GM12878 (cell line): ENCODE results near the gene HS3ST3A1. TPM values are rescaled to one million over a fixed set of nuclear protein-coding genes. Genes with fewer than 3 reads are reported as not detected.
A peak's percentile ranks its signal among the peaks of the same experiment; 100 is the strongest.

Source experiments
- ATAC-seq: fragments of 200-7000 bp; cut with Tn5 transposase; 3 replicates; pipeline ENCODE4 v1.9.1; 2020; ENCODE audit warnings: mild to moderate bottlenecking, moderate library complexity
- BruUV-seq: library from RNA; stranded (reverse); fragments of 400-500 nt; replicated peaks from 2 replicates; lab custom pipeline; 2021; lab: Mats Ljungman, UMichigan
- CTCF ChIA-PET: fragments of 300-600 bp; sonication (Branson Sonifier 250); formaldehyde crosslinking; extraction: SDS; loops from one replicate; lab custom pipeline; 2021; ENCODE audit warnings: inconsistent platforms; lab: Yijun Ruan, JAX
- POLR2A ChIA-PET: fragments of 350-600 bp; formaldehyde crosslinking; extraction: SDS; loops from one replicate; lab custom pipeline; 2021; ENCODE audit warnings: inconsistent platforms; lab: Charles Lee
- RAD21 ChIA-PET: fragments of 300-600 bp; sonication (Branson Sonifier 250); formaldehyde crosslinking; loops from one replicate; lab custom pipeline; 2023; ENCODE audit warnings: antibody characterized with exemption; ENCODE audit not compliant: unreplicated experiment; lab: Charles Lee
- SMC1A ChIA-PET: fragments of 300-600 bp; sonication (Branson Sonifier 250); formaldehyde crosslinking; loops from one replicate; lab custom pipeline; 2023; ENCODE audit not compliant: unreplicated experiment, uncharacterized antibody; lab: Charles Lee
- DNase-seq: peaks from one replicate; pipeline ENCODE4 v3.0.0-alpha.2; 2011; ENCODE audit warnings: low read depth, low spot score
- FAIRE-seq: peaks from 3 replicates; lab custom pipeline; 2011; peaks lifted over from hg19 to GRCh38; lab: Jason Lieb, UNC
- H2AFZ ChIP-seq: 2 replicates; pipeline ENCODE4 v1.6.0; 2011; ENCODE audit warnings: low read depth, low read length, control low read depth; ENCODE audit not compliant: control insufficient read depth
- H3K27ac ChIP-seq: 2 replicates; pipeline ENCODE4 v1.5.1; 2011; ENCODE audit warnings: control low read depth; ENCODE audit not compliant: control insufficient read depth, insufficient read depth
- H3K27me3 ChIP-seq, 2 experiments: replicated peaks in 1 of 2; 2 replicates each; pipeline versions ENCODE4 v1.6.0 to v1.6.1; 2011; ENCODE audit warnings: low read length in 1 of 2; ENCODE audit not compliant: control insufficient read depth in 2 of 2, insufficient read depth in 2 of 2
- H3K36me3 ChIP-seq, 2 experiments: 2 replicates each; pipeline ENCODE4 v1.5.1; 2011; ENCODE audit warnings: low read length in 1 of 2; ENCODE audit not compliant: control insufficient read depth in 2 of 2, insufficient read depth in 2 of 2
- H3K4me1 ChIP-seq: 2 replicates; pipeline ENCODE4 v1.6.1; 2011; ENCODE audit warnings: mild to moderate bottlenecking, low read length, moderate library complexity, mixed read lengths; ENCODE audit not compliant: control insufficient read depth, insufficient read depth
- H3K4me2 ChIP-seq: 2 replicates; pipeline ENCODE4 v1.6.0; 2011; ENCODE audit warnings: control low read depth; ENCODE audit not compliant: control insufficient read depth, insufficient read depth
- H3K4me3 ChIP-seq: fragments of 200-600 bp; sonication (generic); 2 replicates; pipeline ENCODE4 v1.5.1; 2016
- H3K79me2 ChIP-seq: 2 replicates; pipeline ENCODE4 v1.6.0; 2011; ENCODE audit warnings: low read length; ENCODE audit not compliant: control insufficient read depth, insufficient read depth
- H3K9ac ChIP-seq: 2 replicates; pipeline ENCODE4 v1.8.0; 2011; ENCODE audit warnings: low read length, control low read depth, mixed read lengths; ENCODE audit not compliant: control insufficient read depth, insufficient read depth
- H3K9me3 ChIP-seq: replicated peaks from 3 replicates; pipeline ENCODE4 v1.5.1; 2011; ENCODE audit warnings: mild to moderate bottlenecking, low read length; ENCODE audit not compliant: control insufficient read depth, insufficient read depth
- H4K20me1 ChIP-seq: 2 replicates; pipeline ENCODE4 v1.6.0; 2011; ENCODE audit not compliant: control insufficient read depth, insufficient read depth
- BHLHE40 ChIP-seq, 2 experiments: fragments of 450-650 bp in 1 of 2; IDR thresholded peaks; 2 replicates each; pipeline ENCODE4 v1.6.1; 2011 to 2017; ENCODE audit warnings: low read depth in 2 of 2, borderline replicate concordance in 1 of 2, improper control_type of control experiment in 1 of 2, low read length in 1 of 2, mild to moderate bottlenecking in 1 of 2
- CBFB ChIP-seq: IDR thresholded peaks from 2 replicates; pipeline ENCODE4 v1.6.1; 2016; ENCODE audit warnings: antibody characterized with exemption, low read depth
- FOXM1 ChIP-seq: IDR thresholded peaks from 2 replicates; pipeline ENCODE4 v1.6.1; 2012; ENCODE audit warnings: low read depth, mild to moderate bottlenecking, inconsistent platforms, low read length, moderate library complexity
- RAD51 ChIP-seq: fragments of 450-650 bp; IDR thresholded peaks from 2 replicates; pipeline ENCODE4 v1.6.1; 2016; ENCODE audit warnings: moderate library complexity, mild to moderate bottlenecking, inconsistent platforms
- WGBS: methylation state at CpG from one replicate; pipeline ENCODE4 v1.1.6; 2016; ENCODE audit warnings: low lambda C conversion rate; ENCODE audit not compliant: insufficient replicate concordance, insufficient coverage; ENCODE audit errors: missing lambda C conversion rate; 5-methylcytosine and 5-hydroxymethylcytosine counted together
- in situ Hi-C: fragments of 300-500 bp; cut with MboI; formaldehyde crosslinking; loops from 9 replicates; pipeline ENCODE4 v1.14.3; 2018; ENCODE audit warnings: mixed read lengths
- intact Hi-C: fragments of 100-400 bp; cut with micrococcal nuclease; formaldehyde crosslinking; loops from one replicate; pipeline ENCODE4 v1.14.2; 2022; ENCODE audit not compliant: unreplicated experiment
- polyA plus RNA-seq, 11 experiments: library from polyadenylated mRNA; depleted of rRNA in 4 of 11; unstranded in 6 of 11; stranded (reverse) in 5 of 11; fragments of >200 nt; fragmentation: Nextera tagmentation in 4 of 11; fragmentation: Illumina TruSeq in 1 of 11; extraction: Ambion mirVana in 4 of 11; extraction: Trizol in 1 of 11; gene quantifications; 1 replicate in 1 of 11; 2 replicates in 10 of 11; pipeline versions ENCODE4 v1.2.1 to v1.2.3, GENCODE V29; 2011 to 2016; ENCODE audit warnings: inconsistent platforms in 2 of 11, missing spikeins in 2 of 11, low read depth in 1 of 11
- total RNA-seq, 4 experiments: library from RNA; depleted of rRNA in 3 of 4; stranded (reverse); fragments of >200 nt in 3 of 4; fragmentation: Illumina TruSeq in 1 of 4; extraction: Trizol in 1 of 4; gene quantifications; 2 replicates each; pipeline versions ENCODE4 v1.2.1 to v1.2.3, GENCODE V29; 2013 to 2021

HS3ST3A1 gene
- total and polyA plus RNA-seq, 10 of the 15 experiments (the other 5 are each of a cell fraction or from before 2014, with no cell fraction given), result 0.24 to 0.26 TPM; not detected in 8

DNA sequence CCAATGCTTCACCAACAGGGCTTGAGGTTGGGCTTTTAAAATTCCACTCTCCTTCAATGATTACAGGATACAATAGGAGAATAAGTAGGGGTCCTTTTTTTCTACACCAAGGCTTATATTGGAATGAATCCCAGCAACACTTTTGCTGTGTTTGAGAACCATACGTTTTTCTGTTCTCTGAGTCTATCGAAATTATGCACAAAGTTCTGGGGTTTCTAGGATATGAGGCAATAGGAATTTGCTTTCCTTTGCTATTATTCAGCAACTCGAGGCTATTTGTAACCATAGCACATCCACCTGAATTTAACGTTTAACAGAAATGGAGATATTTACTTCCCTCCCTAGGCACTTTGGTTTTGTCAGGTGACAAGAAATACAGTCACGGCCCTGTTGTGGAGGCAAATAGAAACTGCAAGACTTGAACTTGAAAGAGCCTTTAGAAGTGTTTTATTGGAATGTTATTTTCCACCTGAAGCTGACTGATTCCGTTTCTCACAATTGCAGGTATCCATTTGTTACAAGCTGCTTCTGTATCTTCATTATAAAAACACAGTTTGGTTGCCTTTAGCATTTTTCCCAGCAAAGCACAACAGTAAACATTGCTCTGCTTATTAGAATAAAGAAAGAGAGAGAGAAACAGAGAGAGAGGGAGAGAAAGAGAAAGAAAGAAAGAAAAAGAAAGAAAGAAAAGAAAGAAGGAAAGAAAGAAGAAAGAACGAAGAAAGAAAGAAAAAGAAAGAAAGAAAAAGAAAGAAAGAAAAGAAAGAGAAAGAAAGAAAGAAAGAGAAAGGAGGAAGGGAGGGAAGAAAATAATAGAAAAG lies 109.6 kb downstream of the HS3ST3A1 start:
- no TSS peak for BruUV-seq
- no peaks in the 10 kb centered on the region for H4K20me1 ChIP-seq
- intact Hi-C loops, result no loop called here
- RAD21 ChIA-PET, result interaction anchor here (0.7 kb wide), 1 partner anchor 64 kb away, joined by 4 read pairs; no protein-coding TSS in a partner anchor
- FAIRE-seq (no peak), DNase-seq (no peak), ATAC-seq (no peak)
- H3K36me3 ChIP-seq, result no peaks in the 10 kb centered on the region
- no peaks in the 10 kb centered on the region for H3K4me1 ChIP-seq
- H3K79me2 ChIP-seq, result no peaks in the 10 kb centered on the region
- H3K27me3 ChIP-seq, result no peaks in the 10 kb centered on the region
- TF ChIP-seq FOXM1, result no peak
- peak; percentile 26; the same call in 1 of the 2 replicates for TF ChIP-seq RAD51
- TF ChIP-seq BHLHE40 (IDR thresholded peaks at IDR 0.05; ENCODE audit: borderline replicate concordance in 1 of 2, low read depth in 2 of 2, low read length in 1 of 2), result peak in 1 of 2 experiments; percentile 19; a peak in 1 of 4 replicates
- SMC1A ChIA-PET, result interaction anchor here (1.0 to 4.2 kb wide), 5 partner anchors 11 to 31 kb away, joined by 6 to 30 read pairs (median 9); no protein-coding TSS in a partner anchor
- H3K9me3 ChIP-seq, result no peaks in the 10 kb centered on the region
- no peak overlapping the region for H3K4me3 ChIP-seq
- WGBS, result 9% methylated on average over 7 of the region's 7 CpGs
- no peak overlapping the region for H2AFZ ChIP-seq
- CTCF ChIA-PET, result interaction anchor here (1.6 kb wide), 1 partner anchor 34 kb away, joined by 4 read pairs; no protein-coding TSS in a partner anchor
- in situ Hi-C loops, result no loop called here
- no peak overlapping the region for H3K27ac ChIP-seq
- no peak overlapping the region for H3K9ac ChIP-seq
- H3K4me2 ChIP-seq, result no peak overlapping the region
- POLR2A ChIA-PET, result interaction anchor here (1.6 kb wide), 1 partner anchor 13 kb away, joined by 6 read pairs; no protein-coding TSS in a partner anchor

DNA sequence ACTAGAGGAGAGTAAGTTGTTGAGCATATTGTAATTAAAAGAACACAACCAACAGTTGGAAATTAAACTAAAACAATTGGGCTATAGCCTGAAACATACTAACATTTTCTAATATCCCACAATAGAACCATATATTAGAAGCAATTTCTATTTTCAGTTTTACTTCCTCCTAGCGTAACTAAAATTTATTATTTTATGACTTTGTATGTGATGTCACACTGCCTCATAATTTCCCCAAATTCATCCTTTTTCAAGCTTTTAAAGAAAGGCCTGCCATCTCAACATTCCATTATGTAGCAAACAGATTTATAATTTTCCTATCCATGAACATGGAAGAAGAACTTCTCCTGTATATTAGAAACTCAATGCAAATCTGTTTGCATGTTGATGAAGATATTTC lies 110.2 kb downstream of the HS3ST3A1 start:
- in situ Hi-C loops (no loop called here), intact Hi-C loops (no loop called here)
- no peak for TF ChIP-seq CBFB
- FAIRE-seq (no peak), ATAC-seq (no peak), DNase-seq (no peak)
- Histone ChIP-seq H3K27me3 (no peaks in the 10 kb centered on the region), H3K9me3 (no peaks in the 10 kb centered on the region), H3K79me2 (no peaks in the 10 kb centered on the region), H3K4me1 (no peaks in the 10 kb centered on the region), H3K4me3 (no peak overlapping the region), H3K4me2 (no peak overlapping the region), H3K36me3 (no peaks in the 10 kb centered on the region), H4K20me1 (no peaks in the 10 kb centered on the region), H3K9ac (no peak overlapping the region), H2AFZ (no peak overlapping the region), H3K27ac (no peak overlapping the region)
- BruUV-seq, result no TSS peak
- ChIA-PET SMC1A (interaction anchor here (1.1 to 4.2 kb wide), 4 partner anchors 8 to 29 kb away, joined by 4 to 30 read pairs (median 10); no protein-coding TSS in a partner anchor), POLR2A (no interaction called here), RAD21 (interaction anchor here (0.9 kb wide), 1 partner anchor 31 kb away, joined by 3 read pairs; no protein-coding TSS in a partner anchor), CTCF (no interaction called here)
- WGBS, result 55% methylated on average over 1 of the region's 1 CpG
